M059J (cell line): ENCODE measurements around the gene THSD4. TPM values are rescaled to one million over a fixed set of nuclear protein-coding genes. Genes with fewer than 3 reads are reported as not detected.
"Not testable (repeated sequence)": the region's sequence is repeated elsewhere in the genome, so short reads cannot be mapped to it uniquely, and the experiment has no call there.

Source experiments
- DNase-seq: peaks from one replicate; pipeline ENCODE4 v3.0.0-alpha.2; 2012; ENCODE audit warnings: low read depth
- total RNA-seq: library from RNA; depleted of rRNA; stranded (reverse); fragments of >200 nt; shearing (Covaris generic); gene quantifications from 2 replicates; pipeline ENCODE4 v1.2.3, GENCODE V29; 2014

THSD4 gene
- total RNA-seq, 1 experiment from 2014 or later, result 9.9 TPM

GRCh38 chr15:71294251-71294910 is 179.1 kb downstream of the THSD4 start:
- DNase-seq, result no peak

DNA sequence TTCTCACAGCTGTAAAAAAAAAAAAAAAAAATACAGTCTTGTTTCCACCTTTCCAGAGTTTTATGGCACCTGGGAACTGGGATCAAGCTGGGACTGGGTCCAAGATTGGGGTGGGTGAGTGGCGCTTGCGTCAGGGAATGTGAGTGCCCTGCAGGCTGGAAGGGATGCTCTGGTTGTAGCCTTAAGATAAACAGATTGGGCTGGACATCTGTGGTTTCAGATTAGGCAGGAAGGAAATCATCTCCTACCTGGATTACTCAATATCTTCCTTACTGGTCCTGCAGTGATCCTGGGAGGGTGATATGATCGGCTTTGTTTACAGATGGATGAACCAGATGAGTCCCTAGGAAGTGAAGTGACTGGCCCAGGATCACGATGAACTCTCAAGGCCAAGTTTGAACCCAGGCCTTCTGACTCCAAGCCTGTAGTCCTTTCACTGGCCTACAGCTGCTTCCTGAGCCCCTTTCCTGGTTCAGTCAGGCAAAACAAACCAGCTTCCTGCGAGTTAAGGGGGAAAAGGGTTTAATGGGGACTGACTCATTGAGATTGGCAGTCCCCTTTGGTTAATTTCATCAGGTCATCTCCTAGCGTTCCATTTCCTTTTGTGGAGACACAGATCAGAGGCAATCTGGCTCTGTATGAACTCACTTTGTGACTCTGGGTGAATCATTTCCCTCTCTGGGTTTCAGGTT is 179.8 kb downstream of the THSD4 start:
- DNase-seq, result peak; percentile 100

DNA sequence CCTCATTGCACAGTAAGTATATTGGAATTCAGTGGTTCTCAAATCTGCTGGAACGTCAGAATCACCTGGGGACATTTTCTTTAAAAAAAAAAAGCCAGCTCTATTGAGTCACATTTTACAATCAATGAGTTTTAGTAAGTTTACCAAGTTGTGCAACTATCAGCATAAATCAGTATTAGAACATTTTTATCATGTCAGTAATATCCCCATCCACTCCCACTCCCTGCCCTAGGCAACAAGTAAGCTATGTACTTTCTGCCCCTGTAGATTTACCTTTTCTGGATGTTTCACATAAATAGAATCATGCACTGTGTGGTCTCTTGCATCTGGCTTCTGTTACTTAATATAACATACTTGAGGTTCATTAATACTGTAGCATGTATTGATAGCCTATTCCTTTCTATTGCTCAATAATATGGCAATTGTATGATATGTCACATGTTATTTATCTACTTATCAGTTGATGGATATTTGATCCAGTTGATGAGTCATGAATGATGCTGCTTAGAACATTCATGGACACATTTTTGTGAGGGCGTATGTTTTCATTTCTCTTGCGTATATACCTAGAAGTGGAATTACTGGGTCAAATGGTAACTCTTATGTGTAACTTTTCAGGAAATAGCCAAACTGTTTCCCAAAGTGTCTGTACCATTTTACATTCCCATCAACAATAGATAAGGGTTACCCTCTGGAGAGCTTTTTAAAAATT is 180.5 kb downstream of the THSD4 start:
- peak; percentile 81 for DNase-seq

GRCh38 chr15:71296315-71296679 is 181.0 kb downstream of the THSD4 start:
- no peak for DNase-seq

- DNase-seq, result no peak
These were observed 186.8 kb downstream of the THSD4 start for GRCh38 chr15:71301958-71302621.

DNA sequence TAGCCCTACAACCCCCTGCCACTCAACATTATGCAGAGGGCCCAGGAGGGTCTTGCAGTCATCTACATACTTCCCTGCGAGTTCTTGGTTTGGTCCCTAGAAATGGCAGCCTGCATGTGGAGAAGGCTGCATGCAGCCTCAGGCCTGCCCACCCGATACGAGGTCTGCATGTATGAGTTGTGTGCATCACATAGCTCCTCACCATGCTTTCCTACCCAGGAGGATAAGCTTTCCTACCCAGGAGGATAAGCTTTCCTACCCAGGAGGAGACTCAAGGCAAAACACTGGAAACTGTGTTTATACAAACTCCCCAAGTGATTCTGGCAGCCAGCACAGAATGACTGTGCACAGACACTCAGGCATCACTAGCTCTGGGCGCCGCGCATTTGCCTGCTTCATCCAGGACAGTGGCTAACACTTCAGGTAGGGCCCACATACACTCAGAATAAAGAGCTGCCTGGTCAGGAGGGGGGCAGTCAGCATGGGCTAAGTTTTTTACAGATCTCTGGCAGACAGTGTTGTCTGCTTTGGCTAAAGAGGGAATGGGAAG is 187.7 kb downstream of the THSD4 start:
- DNase-seq, result no peak

GRCh38 chr15:71303977-71304376 is 188.7 kb downstream of the THSD4 start:
- DNase-seq, result no peak

DNA sequence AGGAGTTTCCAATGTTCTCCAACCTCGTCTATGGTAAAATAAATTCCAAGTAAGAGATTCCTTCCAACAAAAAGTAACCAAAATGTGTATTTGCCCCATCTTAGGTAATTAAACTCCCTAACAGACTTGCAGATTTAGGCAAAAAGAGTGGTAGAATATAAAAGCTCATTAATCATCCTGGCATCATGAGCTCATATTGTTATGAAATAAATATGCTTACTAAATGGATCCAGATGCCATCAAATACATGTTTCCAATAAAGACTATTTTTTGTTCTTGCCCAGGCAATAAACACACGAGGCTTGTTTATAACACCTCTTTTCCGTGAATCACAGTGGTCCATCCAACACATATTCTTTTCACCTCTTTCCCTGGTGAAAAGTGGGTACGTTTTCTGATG is 189.4 kb downstream of the THSD4 start:
- no peak for DNase-seq

GRCh38 chr15:71306538-71306937 is 191.3 kb downstream of the THSD4 start:
- no peak for DNase-seq

GRCh38 chr15:71312194-71312708 is 197.0 kb downstream of the THSD4 start:
- no peak for DNase-seq

DNA sequence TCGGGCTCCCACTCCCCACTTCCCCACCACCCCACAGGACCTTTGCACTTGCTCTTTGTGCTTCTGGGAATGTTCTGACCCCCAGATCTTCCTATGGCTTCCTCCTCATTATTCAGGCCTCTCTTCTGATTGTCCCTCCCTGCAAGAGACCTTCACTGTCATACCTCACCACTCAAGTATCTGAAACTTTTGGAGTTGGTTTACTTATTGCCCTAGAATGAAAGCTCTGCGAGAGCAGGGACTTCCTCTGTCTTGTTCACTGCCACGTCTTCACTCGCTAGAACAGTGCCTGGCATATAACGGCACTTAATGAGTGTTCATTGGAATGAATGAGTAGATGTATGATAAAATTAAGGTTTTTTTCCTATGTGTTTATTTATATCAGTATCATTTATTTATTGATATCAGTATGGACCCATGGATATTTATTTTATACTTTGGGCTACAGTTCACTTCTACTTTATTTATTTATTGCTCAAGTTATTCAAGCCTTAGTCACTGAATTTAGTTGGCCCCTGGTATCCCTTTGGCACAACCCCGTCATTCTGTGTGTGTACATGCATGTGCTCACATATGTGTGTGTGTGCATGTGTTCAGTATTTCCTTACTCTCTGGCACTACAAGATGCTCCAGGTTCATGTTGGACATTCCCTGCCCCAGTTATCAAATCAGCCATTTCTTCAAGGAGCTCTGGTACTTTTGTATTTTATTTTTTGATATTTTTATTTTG is 197.6 kb downstream of the THSD4 start:
- no peak for DNase-seq

GRCh38 chr15:71313806-71314205 is 198.5 kb downstream of the THSD4 start:
- DNase-seq, result peak; percentile 64

- DNase-seq, result no peak
These were observed 199.8 kb downstream of the THSD4 start for GRCh38 chr15:71314956-71315537.

DNA sequence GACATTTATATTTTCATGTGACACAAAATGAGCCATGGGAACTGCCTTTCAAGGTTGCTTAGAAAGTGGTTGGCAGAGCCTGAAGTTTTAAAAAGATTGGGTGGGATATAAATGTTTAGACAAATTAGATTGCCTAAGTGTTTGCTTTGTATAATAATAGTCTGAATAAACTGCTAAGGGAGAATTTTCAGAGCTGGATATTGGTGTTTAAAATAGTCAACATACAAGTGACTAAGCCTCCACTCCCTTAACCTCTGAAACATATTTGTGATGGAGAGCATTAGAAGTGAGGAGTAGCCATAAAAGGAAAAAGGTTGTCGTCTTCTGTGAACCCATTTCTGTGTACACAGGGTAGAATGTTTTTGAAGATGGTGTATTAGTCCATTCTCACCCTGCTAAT is 201.6 kb downstream of the THSD4 start:
- no peak for DNase-seq

DNA sequence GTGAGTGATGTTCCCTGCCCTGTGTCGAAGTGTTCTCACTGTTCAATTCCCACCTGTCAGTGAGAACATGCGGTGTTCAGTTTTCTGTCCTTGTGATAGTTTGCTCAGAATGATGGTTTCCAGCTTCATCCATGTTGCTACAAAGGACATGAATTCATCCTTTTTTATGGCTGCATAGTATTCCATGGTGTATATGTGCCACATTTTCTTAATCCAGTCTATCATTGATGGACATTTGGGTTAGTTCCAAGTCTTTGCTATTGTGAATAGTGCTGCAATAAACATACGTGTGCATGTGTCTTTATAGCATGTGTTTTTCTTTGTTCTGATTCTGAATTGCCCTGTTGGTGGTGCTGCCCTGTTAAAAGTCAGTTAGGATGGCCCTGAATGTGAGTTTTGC is 204.2 kb downstream of the THSD4 start:
- not testable (repeated sequence) for DNase-seq

GRCh38 chr15:71319935-71320334 is 204.7 kb downstream of the THSD4 start:
- no peak for DNase-seq

DNA sequence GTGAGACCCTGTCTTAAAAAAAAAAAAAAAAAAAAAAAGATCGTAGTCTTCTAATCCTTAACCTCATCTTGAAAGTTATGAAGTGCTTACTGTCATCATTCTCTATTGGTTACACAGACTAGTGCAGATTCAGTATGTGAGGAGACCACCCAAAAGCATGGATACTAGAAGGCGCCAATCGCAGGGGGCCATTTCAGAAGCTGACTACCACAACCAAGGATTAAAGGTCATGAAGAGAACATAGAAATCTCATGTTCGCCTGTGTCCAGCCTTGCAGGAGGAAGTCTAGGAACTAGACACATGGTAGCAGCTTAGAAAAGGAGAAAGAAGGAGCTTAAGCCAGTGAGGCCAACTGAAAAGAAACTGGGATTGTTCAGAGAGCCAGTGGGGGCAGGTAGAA is 207.8 kb downstream of the THSD4 start:
- DNase-seq, result no peak

DNA sequence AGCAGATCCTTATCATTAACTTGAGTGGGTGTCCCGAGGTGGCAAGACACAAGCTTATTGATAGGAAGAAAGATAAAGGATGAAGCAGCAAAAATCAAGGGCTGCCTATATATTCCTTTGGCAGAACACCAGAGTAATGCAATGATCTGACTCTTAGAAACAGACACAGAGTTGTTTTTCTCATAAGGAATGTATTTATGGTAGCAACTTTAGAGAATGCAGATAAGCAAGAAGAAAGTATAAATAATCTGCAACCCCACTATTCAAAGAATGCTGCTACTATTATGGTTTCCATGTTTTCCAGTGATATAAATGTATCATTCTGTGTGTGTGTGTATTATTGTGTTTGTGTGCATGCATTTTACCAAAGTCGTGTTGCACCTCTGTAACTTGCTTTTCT is 208.3 kb downstream of the THSD4 start:
- no peak for DNase-seq

- peak; percentile 63 for DNase-seq
These were observed 210.2 kb downstream of the THSD4 start for GRCh38 chr15:71325481-71325880.

DNA sequence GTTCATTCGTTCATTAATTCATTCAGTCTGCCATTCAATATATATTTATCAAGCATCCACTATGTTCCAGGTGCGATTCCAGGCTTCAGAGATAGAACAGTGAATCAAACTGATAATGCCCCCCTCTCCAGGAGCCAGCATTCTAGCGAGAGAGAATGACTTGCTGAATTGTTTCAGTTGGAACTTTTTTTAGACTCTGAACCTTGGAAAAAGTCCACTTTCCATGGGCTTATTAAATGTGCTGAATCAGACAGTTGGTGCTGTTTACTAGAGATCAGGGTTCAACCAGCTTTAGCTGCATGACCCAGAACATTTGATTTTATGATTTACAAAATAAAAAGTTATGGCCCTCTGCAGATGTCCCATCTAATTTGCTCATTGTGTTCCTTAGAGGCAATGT is 213.2 kb downstream of the THSD4 start:
- no peak for DNase-seq

- DNase-seq, result peak; percentile 28
These were observed 213.8 kb downstream of the THSD4 start for GRCh38 chr15:71329041-71329440.
